LNCaP clone FGC (cell line): ENCODE data around the gene DEFB114.
A peak's percentile ranks its signal among the peaks of the same experiment; 100 is the strongest.

Experiments used
- DNase-seq: peaks from one replicate; pipeline ENCODE4 v3.0.0-alpha.2; 2011; ENCODE audit warnings: low read depth
- H3K4me3 ChIP-seq: 2 replicates; pipeline ENCODE4 v1.5.1; 2011; ENCODE audit warnings: mild to moderate bottlenecking, low read depth, low read length, control low read depth
- CTCF ChIP-seq: IDR thresholded peaks from 2 replicates; pipeline ENCODE4 v1.5.1; 2012; ENCODE audit warnings: mild to moderate bottlenecking; ENCODE audit not compliant: control insufficient read depth, insufficient read depth; ENCODE audit errors: extremely low read depth

Gene DEFB114

GRCh38 chr6:49923826-49924225 lies 40.1 kb downstream of the DEFB114 start:
- no peak for DNase-seq
- no peak overlapping the region for H3K4me3 ChIP-seq
- peak; percentile 36 for TF ChIP-seq CTCF

- DNase-seq: no peak
- H3K4me3 ChIP-seq: no peak overlapping the region
- no peak for TF ChIP-seq CTCF
These were observed 43.9 kb downstream of the DEFB114 start for GRCh38 chr6:49919935-49920644.

GRCh38 chr6:49919261-49919660 lies 44.7 kb downstream of the DEFB114 start:
- no peak overlapping the region for H3K4me3 ChIP-seq
- no peak for DNase-seq

GRCh38 chr6:49918787-49919186 lies 45.2 kb downstream of the DEFB114 start:
- DNase-seq: no peak
- no peak for TF ChIP-seq CTCF
- H3K4me3 ChIP-seq: no peak overlapping the region

More at GRCh38 chr6:49919261-49919660, 44.7 kb downstream of the DEFB114 start:
- TF ChIP-seq CTCF: no peak

- peak; percentile 22; the same call in 1 of the 2 replicates for TF ChIP-seq CTCF
- DNase-seq: peak; percentile 34
- H3K4me3 ChIP-seq: no peak overlapping the region
These were observed 48.9 kb downstream of the DEFB114 start for GRCh38 chr6:49915035-49915434.

GRCh38 chr6:49913636-49914375 lies 50.2 kb downstream of the DEFB114 start:
- TF ChIP-seq CTCF: no peak
- no peak for DNase-seq
- H3K4me3 ChIP-seq: no peak overlapping the region
